Esophagus muscularis mucosa (tissue), 4 donors: ENCODE measurements around the gene TTC27. TPM values are rescaled to one million over a fixed set of nuclear protein-coding genes. Genes with fewer than 3 reads are reported as not detected.

Experiments
- DNase-seq: peaks from one replicate; pipeline ENCODE4 v3.0.0-alpha.2; 2017; ENCODE audit errors: extremely low spot score
- H3K27ac ChIP-seq, 4 donors: fragments of 200-600 bp; sonication (generic); replicated peaks in 1 of 4; 1 replicate in 3 of 4; 2 replicates in 1 of 4; pipeline ENCODE4 v1.5.1; 2016 to 2019; ENCODE audit warnings: mild to moderate bottlenecking in 1 of 4
- H3K27me3 ChIP-seq, 4 donors: fragments of 200-600 bp; sonication (generic); one replicate each; pipeline versions ENCODE4 v1.5.1 to v1.6.0; 2016 to 2019
- H3K36me3 ChIP-seq, 4 donors: fragments of 200-600 bp; sonication (generic); one replicate each; pipeline ENCODE4 v1.5.1; 2016 to 2019
- H3K4me1 ChIP-seq, 4 donors: fragments of 200-600 bp; sonication (generic); one replicate each; pipeline ENCODE4 v1.5.1; 2016 to 2019
- H3K4me3 ChIP-seq, 4 donors: fragments of 200-600 bp; sonication (generic); 1 replicate in 2 of 4; 2 replicates in 2 of 4; pipeline ENCODE4 v1.5.1; 2016 to 2019; ENCODE audit warnings: mild to moderate bottlenecking in 4 of 4, moderate library complexity in 1 of 4
- H3K9me3 ChIP-seq, 4 donors: fragments of 200-600 bp; sonication (generic); 1 replicate in 3 of 4; 2 replicates in 1 of 4; pipeline ENCODE4 v1.5.1; 2016 to 2019
- CTCF ChIP-seq, 3 experiments: fragments of 200-600 bp in 2 of 3; fragments of 450-650 bp in 1 of 3; sonication (generic) in 2 of 3; IDR thresholded peaks; one replicate each; pipeline ENCODE4 v1.5.1; 2017 to 2019; ENCODE audit warnings: antibody characterized with exemption in 3 of 3, mild to moderate bottlenecking in 2 of 3, moderate library complexity in 1 of 3
- EP300 ChIP-seq: sonication (generic); formaldehyde crosslinking; IDR thresholded peaks from one replicate; pipeline ENCODE4 v1.6.1; 2017; ENCODE audit warnings: antibody characterized with exemption
- POLR2A ChIP-seq: fragments of 450-650 bp; IDR thresholded peaks from one replicate; pipeline ENCODE4 v1.6.1; 2017; ENCODE audit warnings: antibody characterized with exemption, moderate library complexity, mild to moderate bottlenecking, low read depth
- POLR2AphosphoS5 ChIP-seq, 2 donors: sonication (generic); formaldehyde crosslinking; IDR thresholded peaks; one replicate each; pipeline ENCODE4 v1.6.1; 2017; ENCODE audit warnings: antibody characterized with exemption in 2 of 2
- WGBS: methylation state at CpG from one replicate; pipeline ENCODE4 v1.1.5; 2018; 5-methylcytosine and 5-hydroxymethylcytosine counted together
- intact Hi-C: fragments of 100-400 bp; cut with DNase I; formaldehyde crosslinking; loops from one replicate; pipeline ENCODE4 v1.15.1; 2023
- total RNA-seq, 4 donors: library from RNA; depleted of rRNA; stranded (reverse); fragments of >200 nt; gene quantifications; one replicate each; pipeline versions ENCODE4 v1.1.0 to v1.2.1, GENCODE V29; 2016

Gene TTC27
- total RNA-seq, 4 donors from 2014 or later = 9.8 to 13.7 (median 12.3) TPM

GRCh38 chr2:32835148-32835547 is 207.3 kb downstream of the TTC27 start:
- WGBS = 79% methylated on average over 3 of the region's 3 CpGs
- intact Hi-C loops = no loop called here
- Histone ChIP-seq H3K27me3 (no peaks in the 10 kb centered on the region), H3K4me3 (no peak overlapping the region), H3K36me3 (no peaks in the 10 kb centered on the region), H3K9me3 (no peaks in the 10 kb centered on the region), H3K4me1 (peaks cover 0 to 5% (median 0%) of the 10 kb centered on the region in 4 donors), H3K27ac (no peak overlapping the region)
- TF ChIP-seq CTCF (IDR thresholded peaks at IDR 0.05) (no peak), POLR2AphosphoS5 (IDR thresholded peaks at IDR 0.05) (no peak), EP300 (no peak), POLR2A (no peak)
- no peak for DNase-seq

GRCh38 chr2:32836933-32837332 is 209.1 kb downstream of the TTC27 start:
- whole genome bisulfite sequencing = 86% methylated on average over 5 of the region's 5 CpGs
- H3K4me1 ChIP-seq = peaks cover 0 to 5% (median 1%) of the 10 kb centered on the region in 4 donors
- intact Hi-C loops = no loop called here
- TF ChIP-seq EP300 = no peak
- no peak for TF ChIP-seq POLR2A
- no peak for TF ChIP-seq POLR2AphosphoS5 (IDR thresholded peaks at IDR 0.05)
- no peak for TF ChIP-seq CTCF (IDR thresholded peaks at IDR 0.05)
- H3K9me3 ChIP-seq = no peaks in the 10 kb centered on the region
- no peak for DNase-seq
- H3K27me3 ChIP-seq = no peaks in the 10 kb centered on the region
- H3K27ac ChIP-seq = no peak overlapping the region
- H3K4me3 ChIP-seq = no peak overlapping the region
- no peaks in the 10 kb centered on the region for H3K36me3 ChIP-seq

GRCh38 chr2:32838418-32838817 is 210.6 kb downstream of the TTC27 start:
- Histone ChIP-seq H3K36me3 (no peaks in the 10 kb centered on the region), H3K9me3 (no peaks in the 10 kb centered on the region), H3K4me3 (no peak overlapping the region), H3K27me3 (no peaks in the 10 kb centered on the region), H3K27ac (no peak overlapping the region), H3K4me1 (peaks cover 0 to 9% (median 5%) of the 10 kb centered on the region in 4 donors)
- DNase-seq = no peak
- intact Hi-C loops = no loop called here
- TF ChIP-seq POLR2A (no peak), CTCF (IDR thresholded peaks at IDR 0.05) (no peak), EP300 (no peak), POLR2AphosphoS5 (IDR thresholded peaks at IDR 0.05) (no peak)
- WGBS = 73% methylated on average over 7 of the region's 7 CpGs

- no peak for DNase-seq
- no peaks in the 10 kb centered on the region for H3K9me3 ChIP-seq
- no peaks in the 10 kb centered on the region for H3K36me3 ChIP-seq
- no peak for TF ChIP-seq POLR2AphosphoS5 (IDR thresholded peaks at IDR 0.05)
- no peak for TF ChIP-seq POLR2A
- TF ChIP-seq CTCF (IDR thresholded peaks at IDR 0.05) = no peak
- TF ChIP-seq EP300 = no peak
- H3K4me1 ChIP-seq = peaks cover 0 to 9% (median 5%) of the 10 kb centered on the region in 4 donors
- no peak overlapping the region for H3K4me3 ChIP-seq
- intact Hi-C loops = no loop called here
- WGBS = 85% methylated on average over 4 of the region's 4 CpGs
- no peak overlapping the region for H3K27ac ChIP-seq
- H3K27me3 ChIP-seq = no peaks in the 10 kb centered on the region
These were observed 211.1 kb downstream of the TTC27 start for GRCh38 chr2:32838949-32839348.
